HG03039 (cell line): ENCODE measurements around the gene TPCN2.
"Not testable (repeated sequence)": the region's sequence is repeated elsewhere in the genome, so short reads cannot be mapped to it uniquely, and the experiment has no call there.

Experiments used
- ATAC-seq: cut with Tn5 transposase; IDR thresholded peaks from one replicate; pipeline ENCODE4 v1.9.1; 2021; ENCODE audit warnings: mild to moderate bottlenecking, moderate library complexity; ENCODE audit not compliant: unreplicated experiment

The TPCN2 gene

DNA sequence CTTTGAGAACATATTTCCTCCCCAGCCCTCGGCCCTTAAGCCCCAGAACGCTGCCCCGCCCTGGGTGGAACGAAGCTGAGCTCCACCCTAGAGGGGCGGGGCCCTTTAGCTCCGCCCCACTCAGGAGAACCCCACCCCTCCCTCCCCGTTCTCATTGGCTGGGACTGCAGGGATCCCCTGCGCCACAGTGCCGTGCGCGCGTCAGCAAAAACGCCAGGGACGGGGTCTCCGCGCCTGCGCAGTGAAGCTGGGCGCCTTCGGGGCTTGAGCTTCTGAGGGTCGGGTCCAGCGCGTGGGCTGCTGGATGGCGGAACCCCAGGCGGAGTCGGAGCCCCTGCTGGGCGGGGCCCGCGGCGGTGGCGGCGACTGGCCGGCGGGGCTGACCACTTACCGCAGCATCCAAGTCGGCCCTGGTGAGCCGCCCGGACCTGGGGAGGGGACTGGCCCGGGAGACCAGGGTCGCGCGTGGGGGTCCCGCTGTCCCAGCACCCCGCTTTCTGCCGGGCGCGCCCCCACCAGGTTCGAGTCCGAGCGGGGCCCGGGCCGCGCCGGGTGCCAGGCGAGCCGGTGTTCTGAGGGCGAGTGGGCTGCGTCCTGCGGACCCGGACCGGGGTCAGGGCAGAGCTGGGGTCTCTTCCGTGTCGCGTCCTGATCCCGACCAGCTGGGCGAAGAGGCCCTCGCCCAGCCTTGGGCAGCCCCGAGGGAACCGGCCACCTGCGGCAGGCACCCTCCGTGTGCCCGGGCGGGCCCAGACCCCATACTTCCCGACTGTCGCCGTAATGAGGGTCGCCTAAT, at the start of gene TPCN2:
TSS of gene TPCN2 (plus strand) at position 239 of the 796 bp plus-strand sequence. CDS start at position 305, 66 bp downstream.
- peak; percentile 76 for ATAC-seq

DNA sequence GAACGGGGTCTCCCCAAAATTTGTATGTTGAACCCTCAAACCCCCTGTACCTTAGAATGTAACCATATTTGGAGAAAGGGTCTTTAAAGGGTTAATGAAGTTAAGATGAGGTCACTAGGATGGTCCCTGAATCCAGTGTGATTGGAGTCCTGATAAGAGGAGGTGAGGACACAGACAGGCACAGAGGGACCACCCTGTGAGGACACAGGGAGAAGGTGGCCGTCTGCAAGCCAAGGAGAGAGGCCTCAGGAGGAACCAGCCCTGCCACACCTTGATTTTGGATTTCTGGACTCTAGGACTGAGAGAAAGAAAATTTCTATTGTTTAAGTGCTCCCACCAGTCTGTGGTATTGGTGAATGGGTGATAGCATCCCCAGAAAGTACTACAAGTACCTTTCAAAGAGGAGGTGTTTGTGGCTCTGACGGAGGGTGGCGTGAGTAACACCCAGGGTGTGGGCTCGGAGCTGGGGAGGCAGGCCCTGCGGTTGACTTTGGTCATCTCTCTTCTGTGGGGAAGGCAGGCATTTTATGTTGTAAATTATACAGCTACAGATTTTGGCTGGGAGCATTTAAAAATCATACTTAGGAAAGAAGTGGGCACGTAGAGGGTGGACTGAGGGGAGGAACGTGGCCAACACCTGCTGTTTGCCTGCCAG, 49.5 kb upstream of the TPCN2 start:
- no peak for ATAC-seq

GRCh38 chr11:68999748-69000355, 48.9 kb upstream of the TPCN2 start:
- ATAC-seq: not testable (repeated sequence)

DNA sequence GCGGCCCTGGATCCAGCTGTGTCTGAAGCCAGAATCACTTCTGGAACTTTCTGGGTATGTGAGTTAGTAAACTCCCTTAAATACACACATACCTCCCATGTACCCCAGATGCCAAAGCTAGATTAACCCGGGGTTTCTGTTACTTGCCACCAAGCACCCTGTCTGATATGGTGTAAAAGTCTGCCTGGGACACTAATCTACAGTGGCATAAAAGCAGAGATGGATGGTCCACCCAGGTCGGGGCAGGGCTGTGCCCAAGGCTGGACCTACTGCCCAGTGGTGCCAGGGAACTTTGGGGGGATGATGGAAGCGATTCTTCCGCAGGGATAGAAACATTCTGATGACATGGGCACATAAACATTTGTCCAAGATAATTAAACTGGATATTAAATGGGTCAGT, 48.3 kb upstream of the TPCN2 start:
- no peak for ATAC-seq

DNA sequence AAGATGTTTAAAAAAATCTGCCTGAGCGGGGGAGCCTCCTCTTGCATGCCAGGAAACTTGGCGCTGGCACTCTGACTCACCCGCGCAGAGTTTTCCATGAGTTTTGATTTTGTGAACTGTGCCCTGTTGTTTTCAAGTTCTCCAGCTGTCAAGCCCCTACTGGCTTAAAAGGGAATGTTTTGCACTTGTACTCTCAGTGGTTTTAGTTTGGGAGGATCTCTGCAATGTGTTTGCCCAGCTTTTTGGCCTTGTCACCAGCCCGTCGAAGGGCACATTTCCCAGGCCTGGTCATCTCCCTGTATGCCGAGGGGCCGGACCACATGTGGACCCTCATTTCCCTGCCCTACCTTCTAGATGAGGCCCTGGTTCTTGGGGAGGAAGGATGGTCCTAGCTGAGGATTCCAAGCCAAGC, 47.9 kb upstream of the TPCN2 start:
- ATAC-seq: no peak

DNA sequence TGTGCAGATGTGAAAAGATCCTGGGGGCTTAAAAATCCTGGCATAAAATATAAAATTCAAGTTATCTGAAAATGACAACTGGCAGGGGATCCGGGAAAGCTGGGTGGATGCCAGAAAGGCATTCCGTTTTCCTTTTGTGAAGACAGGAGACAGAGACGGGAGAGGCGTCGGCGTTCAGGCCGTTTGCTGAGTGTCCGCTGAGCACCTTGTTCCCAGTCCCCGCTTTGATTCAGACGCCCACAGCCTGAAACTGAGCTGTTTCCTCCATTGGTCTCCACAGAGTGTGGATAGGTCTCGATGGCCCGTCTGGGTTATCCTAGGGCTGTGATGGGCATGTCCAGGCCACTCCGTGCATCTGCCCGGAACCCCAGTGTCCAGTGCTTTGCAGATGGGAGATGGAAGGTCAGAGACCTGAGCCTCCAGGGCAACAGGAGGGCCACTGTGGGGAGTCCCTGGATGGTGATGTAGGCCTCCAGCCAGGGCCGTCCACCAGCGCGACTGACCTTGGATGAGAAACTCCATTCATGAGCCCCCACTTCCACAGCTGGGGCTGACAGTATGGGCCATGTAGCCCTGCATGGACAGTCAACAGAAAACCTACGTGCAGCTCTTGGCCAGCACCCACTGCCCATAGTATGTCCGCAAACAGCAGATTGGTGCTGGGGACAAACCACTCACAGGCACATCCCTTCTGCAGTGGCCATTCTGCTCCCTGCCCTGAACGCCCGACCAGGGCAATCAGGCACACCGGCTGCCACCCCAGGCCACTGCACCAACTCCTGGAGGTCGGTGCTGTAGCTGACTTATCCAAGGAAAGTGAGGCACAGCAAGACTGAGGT, 47.3 kb upstream of the TPCN2 start:
- no peak for ATAC-seq

- ATAC-seq: no peak
Observed at GRCh38 chr11:69002110-69002569, 46.6 kb upstream of the TPCN2 start.

GRCh38 chr11:69002570-69003231, 46.0 kb upstream of the TPCN2 start:
- no peak for ATAC-seq

DNA sequence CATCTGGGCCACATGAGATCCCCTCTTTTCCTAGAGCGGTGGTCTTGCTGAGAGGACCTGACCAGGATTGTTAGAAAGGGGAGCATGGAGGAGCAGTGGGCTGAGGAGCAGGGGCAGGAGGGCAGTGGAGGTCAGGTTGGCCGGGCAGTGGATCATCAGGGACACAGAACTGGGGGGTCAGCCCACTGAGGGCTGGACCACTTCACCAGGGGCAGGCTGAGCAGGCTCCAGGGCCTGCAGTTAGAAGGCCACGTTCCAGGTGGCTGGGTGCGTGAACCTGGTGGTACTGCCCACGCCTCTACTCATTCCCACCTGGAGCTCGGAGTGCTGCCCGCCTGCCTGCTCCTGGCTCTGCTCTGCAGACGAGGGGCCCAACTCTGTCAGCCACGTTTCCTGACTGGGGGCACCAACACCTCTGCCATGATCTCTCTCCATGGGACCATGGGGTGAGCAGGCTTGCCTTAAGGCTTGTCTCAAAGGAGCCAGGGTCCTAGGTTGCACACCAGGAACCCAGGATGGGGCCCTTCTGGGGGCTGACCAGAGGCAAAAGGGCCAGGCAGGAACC, 45.3 kb upstream of the TPCN2 start:
- ATAC-seq: no peak

GRCh38 chr11:69003866-69004367, 44.8 kb upstream of the TPCN2 start:
- no peak for ATAC-seq

GRCh38 chr11:69004411-69005182, 44.1 kb upstream of the TPCN2 start:
- ATAC-seq: no peak

DNA sequence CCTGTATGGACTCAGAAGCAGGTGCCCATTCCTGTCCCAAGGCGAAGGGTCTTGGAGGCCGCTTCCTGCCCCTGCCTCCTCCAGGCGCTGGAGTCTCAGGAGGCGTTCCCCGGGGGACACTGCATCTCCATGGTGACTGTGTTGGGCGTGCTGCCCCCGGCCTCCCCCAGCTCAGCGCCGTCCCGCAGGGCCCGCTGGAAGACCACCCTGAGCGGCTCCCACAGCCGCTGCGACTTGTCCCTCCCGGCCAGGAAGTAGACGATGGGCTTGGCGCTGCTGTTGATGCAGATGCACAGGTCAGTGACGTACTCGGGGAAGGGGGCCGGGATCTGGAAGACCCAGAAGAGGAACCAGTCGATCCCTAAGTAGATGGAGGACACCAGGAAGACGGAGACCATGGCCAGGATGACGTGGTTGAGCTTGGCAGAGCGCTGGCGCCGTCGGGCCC, 43.5 kb upstream of the TPCN2 start:
- ATAC-seq: no peak

GRCh38 chr11:69005631-69006368, 42.9 kb upstream of the TPCN2 start:
- ATAC-seq: no peak

DNA sequence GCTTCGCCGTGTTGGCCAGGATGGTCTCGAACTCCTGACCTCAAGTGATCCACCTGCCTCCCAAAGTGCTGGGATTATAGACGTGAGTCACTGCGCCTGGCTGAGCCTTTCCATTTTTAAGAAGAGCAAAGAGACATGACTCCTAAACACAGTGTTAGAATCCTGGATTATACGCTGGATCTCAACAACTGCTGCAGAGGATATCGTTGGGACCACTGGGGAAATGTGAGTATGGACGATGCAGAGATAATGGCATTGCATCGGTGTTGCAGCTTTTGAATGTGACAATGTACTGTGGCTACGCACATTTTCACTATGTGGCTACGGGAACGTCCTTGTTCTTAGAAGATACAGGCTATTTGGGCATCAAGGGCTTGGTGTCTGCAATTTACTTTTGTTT, 41.9 kb upstream of the TPCN2 start:
- ATAC-seq: no peak

- ATAC-seq: no peak
Observed at GRCh38 chr11:69007975-69008381, 40.8 kb upstream of the TPCN2 start.

- ATAC-seq: no peak
Observed at GRCh38 chr11:69008737-69009440, 39.8 kb upstream of the TPCN2 start.

GRCh38 chr11:69009441-69010211, 39.1 kb upstream of the TPCN2 start:
- no peak for ATAC-seq
